ENCODE data around the gene SPAG6.

SPAG6 gene

DNA sequence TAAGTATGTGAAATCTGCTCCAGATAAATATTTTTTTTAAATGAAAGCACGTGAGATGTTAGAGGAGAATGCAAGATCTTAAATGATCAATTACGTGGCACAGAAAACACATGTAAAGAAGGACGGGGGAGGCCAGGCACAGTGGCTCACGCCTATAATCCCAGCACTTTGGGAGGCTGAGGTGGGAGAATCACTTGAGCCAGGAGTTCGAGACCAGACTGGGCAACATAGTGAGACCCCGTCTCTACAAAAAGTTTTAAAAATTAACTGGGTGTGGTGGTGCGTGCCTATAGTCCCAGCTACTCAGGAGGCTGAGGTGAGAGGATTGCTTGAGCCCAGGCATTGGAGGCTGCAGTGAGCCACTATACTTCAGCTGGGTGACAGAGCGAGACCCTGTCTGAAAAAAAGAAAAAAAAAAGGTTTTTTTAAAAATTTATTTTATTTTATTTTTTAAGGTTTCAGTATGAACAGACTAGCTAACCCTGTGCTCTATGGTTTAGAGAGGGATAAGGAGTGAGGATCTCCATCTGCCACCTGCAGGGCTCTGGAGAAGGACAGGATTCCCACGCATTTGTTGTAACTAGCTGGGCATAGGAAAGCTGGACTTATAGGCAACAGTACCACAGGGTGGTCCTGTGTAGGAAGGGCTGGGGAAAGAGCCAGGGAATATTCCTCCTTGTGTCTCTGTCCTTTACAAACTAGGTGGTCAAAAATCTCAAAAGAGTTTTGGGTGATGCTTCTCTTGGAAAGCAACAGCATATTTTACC lies 113.2 kb downstream of the SPAG6 start:
- TF ChIP-seq CTCF (IDR thresholded peaks at IDR 0.05; ENCODE audit: low read length, missing control alignments): no peak
- no peak for DNase-seq (ENCODE audit: low read depth)
- H3K4me3 ChIP-seq (replicated peaks; ENCODE audit: low read depth, low read length): no peak overlapping the region

DNA sequence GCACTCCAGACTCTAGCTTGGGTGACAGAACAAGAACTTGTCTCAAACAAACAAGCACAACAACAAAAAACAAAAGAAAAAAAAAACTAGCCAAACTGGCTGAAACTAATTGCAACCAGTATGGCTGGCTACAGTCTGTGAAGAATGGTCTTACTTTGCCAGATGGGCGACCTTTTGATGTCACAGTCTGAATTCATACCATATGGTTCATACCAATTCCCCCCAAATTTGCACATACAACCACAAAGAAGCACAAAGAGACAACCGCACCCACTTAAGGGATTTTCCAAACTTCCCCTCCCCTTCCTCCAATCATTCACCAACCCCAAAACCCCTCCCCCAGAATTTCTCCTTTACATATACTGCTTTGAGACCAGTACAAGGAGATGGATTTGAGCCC lies 114.2 kb downstream of the SPAG6 start:
- no peak for DNase-seq (ENCODE audit: low read depth)

DNA sequence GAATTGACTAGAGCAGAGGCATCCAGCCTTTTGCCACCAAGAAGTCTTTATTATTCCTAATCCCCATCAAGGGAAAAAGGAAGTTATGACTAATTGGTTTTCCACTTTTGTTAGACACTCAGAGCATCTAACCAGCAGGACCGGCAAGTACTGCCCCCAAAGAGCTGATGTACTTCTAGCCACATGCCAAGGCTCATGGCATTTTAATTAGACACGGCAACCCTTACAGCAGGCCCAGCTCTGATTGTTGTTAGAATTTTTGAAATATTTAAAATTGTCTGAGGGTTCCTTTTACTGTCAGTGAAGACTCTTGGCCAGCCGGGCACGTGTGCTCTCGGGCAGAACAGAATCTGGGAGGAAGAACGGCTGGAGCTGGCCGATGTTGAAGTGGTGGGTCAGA lies 114.8 kb downstream of the SPAG6 start:
- no peak overlapping the region for H3K4me3 ChIP-seq (replicated peaks; ENCODE audit: low read depth, low read length)
- DNase-seq (ENCODE audit: low read depth): no peak
- TF ChIP-seq CTCF (IDR thresholded peaks at IDR 0.05; ENCODE audit: low read length, missing control alignments): no peak

More for the DNA sequence above, 114.2 kb downstream of the SPAG6 start:
- no peak for TF ChIP-seq CTCF (IDR thresholded peaks at IDR 0.05; ENCODE audit: low read length, missing control alignments)
- H3K4me3 ChIP-seq (replicated peaks; ENCODE audit: low read depth, low read length): no peak overlapping the region

GRCh38 chr10:22460531-22461403 lies 115.5 kb downstream of the SPAG6 start:
- no peak for TF ChIP-seq CTCF (IDR thresholded peaks at IDR 0.05; ENCODE audit: low read length, missing control alignments)
- no peak for DNase-seq (ENCODE audit: low read depth)
- no peak overlapping the region for H3K4me3 ChIP-seq (replicated peaks; ENCODE audit: low read depth, low read length)

GRCh38 chr10:22461891-22462290 lies 116.6 kb downstream of the SPAG6 start:
- no peak for TF ChIP-seq CTCF (IDR thresholded peaks at IDR 0.05; ENCODE audit: low read length, missing control alignments)
- H3K4me3 ChIP-seq (replicated peaks; ENCODE audit: low read depth, low read length): no peak overlapping the region
- DNase-seq (ENCODE audit: low read depth): no peak

DNA sequence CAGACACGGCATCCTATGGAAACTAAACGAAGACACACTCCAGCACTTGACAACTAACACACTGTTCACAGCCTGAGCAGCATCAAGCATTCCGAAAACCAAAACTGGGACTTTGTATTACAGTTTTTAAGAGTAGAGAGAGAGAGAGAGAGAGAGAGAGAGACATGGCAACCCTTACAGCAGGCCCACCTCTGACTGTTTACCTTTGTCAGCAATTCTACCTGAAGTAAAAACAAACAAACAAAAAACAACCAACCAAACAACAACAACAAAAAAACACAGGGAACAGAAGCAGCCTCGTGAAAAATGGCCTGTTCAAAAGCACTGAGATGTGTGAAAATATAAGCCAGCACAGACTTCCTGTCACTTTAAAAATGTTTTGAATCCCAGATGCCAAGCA lies 118.0 kb downstream of the SPAG6 start:
- no peak overlapping the region for H3K4me3 ChIP-seq (replicated peaks; ENCODE audit: low read depth, low read length)
- no peak for DNase-seq (ENCODE audit: low read depth)
- no peak for TF ChIP-seq CTCF (IDR thresholded peaks at IDR 0.05; ENCODE audit: low read length, missing control alignments)

Data from fibroblast of pulmonary artery (primary cell).